ENCODE results near the gene MDC1. TPM values are rescaled to one million over a fixed set of nuclear protein-coding genes. Genes with fewer than 3 reads are reported as not detected.

The MDC1 gene
- total RNA-seq, 1 experiment from 2014 or later, result 77.6 TPM

GRCh38 chr6:30651143-30651542 is 65.9 kb downstream of the MDC1 start:
- H3K27ac ChIP-seq (ENCODE audit: insufficient read length, low read depth, low read length), result no peak overlapping the region
- H3T11ph ChIP-seq (ENCODE audit: low read length), result no peak overlapping the region
- no peak overlapping the region for H3K4ac ChIP-seq (ENCODE audit: low read depth, low read length)
- H3K4me3 Mint-ChIP-seq, result no peak overlapping the region; a peak in 1 of 5 replicates
- no peak overlapping the region for H2BK5ac ChIP-seq (ENCODE audit: insufficient read length, low read length)
- no peaks in the 10 kb centered on the region for H3K4me1 ChIP-seq (ENCODE audit: insufficient read depth, low read length)
- no peak overlapping the region for H2BK120ac ChIP-seq (ENCODE audit: low read depth, low read length, poor library complexity, severe bottlenecking)
- no peak overlapping the region for H3K14ac ChIP-seq (ENCODE audit: insufficient read depth, low read length)
- peaks cover 8% of the 10 kb centered on the region for H3K23me2 ChIP-seq (ENCODE audit: insufficient read length, low read depth, low read length, poor library complexity, severe bottlenecking)
- H3K23ac ChIP-seq (ENCODE audit: insufficient read length, low read depth, low read length), result no peak overlapping the region
- no peak overlapping the region for H3K18ac ChIP-seq (ENCODE audit: insufficient read length, low read depth, low read length)
- H3K9ac ChIP-seq (ENCODE audit: extremely low read depth, insufficient read length, low read length), result no peak overlapping the region
- H3K27ac Mint-ChIP-seq, result peak overlapping the region in 1 of 3 experiments; percentile 30; a peak in 1 of 7 replicates
- peaks cover 2% of the 10 kb centered on the region for H3K79me1 ChIP-seq (ENCODE audit: insufficient read depth, low read depth, low read length, poor library complexity, severe bottlenecking)
- H2BK12ac ChIP-seq (ENCODE audit: insufficient read length, low read depth, low read length), result no peak overlapping the region
- no peaks in the 10 kb centered on the region for H3K9me3 ChIP-seq (ENCODE audit: control insufficient read depth, low read depth, low read length)
- H3K56ac ChIP-seq (ENCODE audit: insufficient read length, low read depth, low read length), result no peak overlapping the region
- no peak overlapping the region for H4K8ac ChIP-seq (replicated peaks; ENCODE audit: insufficient read length, low read depth, low read length)
- H3K4me1 Mint-ChIP-seq, result peaks cover 8 to 12% of the 10 kb centered on the region in 2 experiments
- H4K91ac ChIP-seq (ENCODE audit: insufficient read length, low read depth, low read length), result no peak overlapping the region
- WGBS (ENCODE audit: extremely low coverage, insufficient read length, low lambda C conversion rate), result no CpG with 5 or more reads among the region's 12 CpGs
- no peak overlapping the region for H3K4me2 ChIP-seq (ENCODE audit: insufficient read depth, insufficient read length, low read length)
- H4K20me1 ChIP-seq (ENCODE audit: control insufficient read depth, insufficient read depth, insufficient read length), result no peaks in the 10 kb centered on the region
- H2AK5ac ChIP-seq (ENCODE audit: insufficient read length, low read length), result no peak overlapping the region
- H3K79me2 ChIP-seq (ENCODE audit: insufficient read depth, low read length), result no peaks in the 10 kb centered on the region
- no peak overlapping the region for H2BK20ac ChIP-seq (ENCODE audit: low read depth, low read length, poor library complexity, severe bottlenecking)
- no peaks in the 10 kb centered on the region for H3K9me3 Mint-ChIP-seq
- H3K36me3 Mint-ChIP-seq (ENCODE audit: insufficient read depth in 1 of 3, low read depth in 3 of 3), result peaks cover 27 to 65% (median 50%) of the 10 kb centered on the region in 3 experiments
- no peak overlapping the region for H2AFZ ChIP-seq (ENCODE audit: low read length)
- no peaks in the 10 kb centered on the region for H3K27me3 ChIP-seq (ENCODE audit: insufficient read depth, low read length)
- no peak for TF ChIP-seq CTCF (conservative IDR thresholded peaks at IDR 0.05)
- no peak for DNase-seq
- H3K27me3 Mint-ChIP-seq (ENCODE audit: low read depth), result no peaks in the 10 kb centered on the region
- no peak overlapping the region for H2BK15ac ChIP-seq (ENCODE audit: low read depth, low read length)
- no peak overlapping the region for H4K5ac ChIP-seq (ENCODE audit: insufficient read length, low read depth, low read length)

Other genes with a start within 250 kb of the MDC1 start
- gene HLA-E, start 227.8 kb downstream of the MDC1 start, total RNA-seq (2021), result 24.2 and 28.1 TPM in 2 replicates
- 79.7 and 83.5 TPM in 2 replicates for gene GNL1, start 160.8 kb downstream of the MDC1 start, total RNA-seq (2021)
- gene PRR3, start 160.0 kb downstream of the MDC1 start, total RNA-seq (2021), result 15.8 and 17.0 TPM in 2 replicates
- gene ABCF1, start 145.8 kb downstream of the MDC1 start, total RNA-seq (2021), result 118 TPM in 2 replicates
- gene PPP1R10, start 100.0 kb downstream of the MDC1 start, total RNA-seq (2021), result 123 and 126 TPM in 2 replicates
- gene MRPS18B, start 99.4 kb downstream of the MDC1 start, total RNA-seq (2021), result 49.7 and 54.0 TPM in 2 replicates
- gene ATAT1, start 90.4 kb downstream of the MDC1 start, total RNA-seq (2021), result 19.6 and 20.1 TPM in 2 replicates
- 22.2 and 23.9 TPM in 2 replicates for gene C6orf136, start 70.1 kb downstream of the MDC1 start, total RNA-seq (2021)
- 34.5 and 34.8 TPM in 2 replicates for gene DHX16, start 44.3 kb downstream of the MDC1 start, total RNA-seq (2021)
- gene PPP1R18, start 30.6 kb downstream of the MDC1 start, total RNA-seq (2021), result 26.4 and 28.0 TPM in 2 replicates
- 34.9 and 36.5 TPM in 2 replicates for gene NRM, start 26.3 kb downstream of the MDC1 start, total RNA-seq (2021)
- 1,719 and 1,734 TPM in 2 replicates for gene TUBB, start 3.1 kb upstream of the MDC1 start, total RNA-seq (2021)
- 107 and 111 TPM in 2 replicates for gene FLOT1, start 25.4 kb upstream of the MDC1 start, total RNA-seq (2021)
- 42.9 and 43.5 TPM in 2 replicates for gene IER3, start 27.3 kb upstream of the MDC1 start, total RNA-seq (2021)
- gene DDR1, start 167.2 kb upstream of the MDC1 start, total RNA-seq (2021), result 254 and 258 TPM in 2 replicates
- 58.2 and 60.8 TPM in 2 replicates for gene GTF2H4, start 190.9 kb upstream of the MDC1 start, total RNA-seq (2021)
- gene VARS2, start 197.0 kb upstream of the MDC1 start, total RNA-seq (2021), result 61.9 and 68.2 TPM in 2 replicates
- not detected in 2 replicates for gene SFTA2, start 214.9 kb upstream of the MDC1 start, total RNA-seq (2021)
- gene MUCL3, start 223.7 kb upstream of the MDC1 start, total RNA-seq (2021), result 0.15 and 0.20 TPM in 2 replicates

Data from H9 (cell line).